ENCODE data around the gene DCP1A.

- TF ChIP-seq TAF1 (IDR thresholded peaks at IDR 0.05; ENCODE audit: borderline replicate concordance, insufficient read depth, low read length), result no peak
- TF ChIP-seq, protein P1, sequence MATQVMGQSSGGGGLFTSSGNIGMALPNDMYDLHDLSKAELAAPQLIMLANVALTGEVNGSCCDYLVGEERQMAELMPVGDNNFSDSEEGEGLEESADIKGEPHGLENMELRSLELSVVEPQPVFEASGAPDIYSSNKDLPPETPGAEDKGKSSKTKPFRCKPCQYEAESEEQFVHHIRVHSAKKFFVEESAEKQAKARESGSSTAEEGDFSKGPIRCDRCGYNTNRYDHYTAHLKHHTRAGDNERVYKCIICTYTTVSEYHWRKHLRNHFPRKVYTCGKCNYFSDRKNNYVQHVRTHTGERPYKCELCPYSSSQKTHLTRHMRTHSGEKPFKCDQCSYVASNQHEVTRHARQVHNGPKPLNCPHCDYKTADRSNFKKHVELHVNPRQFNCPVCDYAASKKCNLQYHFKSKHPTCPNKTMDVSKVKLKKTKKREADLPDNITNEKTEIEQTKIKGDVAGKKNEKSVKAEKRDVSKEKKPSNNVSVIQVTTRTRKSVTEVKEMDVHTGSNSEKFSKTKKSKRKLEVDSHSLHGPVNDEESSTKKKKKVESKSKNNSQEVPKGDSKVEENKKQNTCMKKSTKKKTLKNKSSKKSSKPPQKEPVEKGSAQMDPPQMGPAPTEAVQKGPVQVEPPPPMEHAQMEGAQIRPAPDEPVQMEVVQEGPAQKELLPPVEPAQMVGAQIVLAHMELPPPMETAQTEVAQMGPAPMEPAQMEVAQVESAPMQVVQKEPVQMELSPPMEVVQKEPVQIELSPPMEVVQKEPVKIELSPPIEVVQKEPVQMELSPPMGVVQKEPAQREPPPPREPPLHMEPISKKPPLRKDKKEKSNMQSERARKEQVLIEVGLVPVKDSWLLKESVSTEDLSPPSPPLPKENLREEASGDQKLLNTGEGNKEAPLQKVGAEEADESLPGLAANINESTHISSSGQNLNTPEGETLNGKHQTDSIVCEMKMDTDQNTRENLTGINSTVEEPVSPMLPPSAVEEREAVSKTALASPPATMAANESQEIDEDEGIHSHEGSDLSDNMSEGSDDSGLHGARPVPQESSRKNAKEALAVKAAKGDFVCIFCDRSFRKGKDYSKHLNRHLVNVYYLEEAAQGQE (IDR thresholded peaks at IDR 0.05; ENCODE audit: insufficient read depth in 1 of 2, low read depth in 2 of 2, low read length in 2 of 2), result no peak
- no peak for TF ChIP-seq POLR2AphosphoS5 (IDR thresholded peaks at IDR 0.05; ENCODE audit: low read depth, low read length)
- no peak for TF ChIP-seq SIN3A (IDR thresholded peaks at IDR 0.05; ENCODE audit: borderline replicate concordance, insufficient read depth, low read length)
Measured at GRCh38 chr3:53300826-53301225, 46.5 kb downstream of the DCP1A start.

Data from PFSK-1 (cell line).